Measurements from ENCODE around the gene ADGRV1.

DNA sequence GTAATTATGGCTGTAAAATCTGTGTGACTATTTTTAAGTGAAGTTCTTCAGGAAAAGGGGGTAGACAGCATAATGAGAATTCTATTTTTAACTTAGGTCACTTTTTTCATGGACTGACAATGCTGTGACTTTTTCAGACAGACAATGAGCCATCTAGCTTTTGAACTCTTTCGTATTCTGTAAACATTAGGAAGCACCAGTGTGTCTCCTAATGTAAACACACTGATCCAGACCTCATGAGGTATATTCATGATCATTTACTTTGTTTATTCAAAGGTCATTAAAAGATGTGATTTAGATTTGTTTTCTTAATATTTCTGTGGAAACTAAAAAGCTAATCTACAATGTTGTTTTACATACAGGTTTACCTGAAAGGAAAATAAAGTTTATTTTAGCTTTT, 352.6 kb downstream of the ADGRV1 start:
- TF ChIP-seq, protein P1, sequence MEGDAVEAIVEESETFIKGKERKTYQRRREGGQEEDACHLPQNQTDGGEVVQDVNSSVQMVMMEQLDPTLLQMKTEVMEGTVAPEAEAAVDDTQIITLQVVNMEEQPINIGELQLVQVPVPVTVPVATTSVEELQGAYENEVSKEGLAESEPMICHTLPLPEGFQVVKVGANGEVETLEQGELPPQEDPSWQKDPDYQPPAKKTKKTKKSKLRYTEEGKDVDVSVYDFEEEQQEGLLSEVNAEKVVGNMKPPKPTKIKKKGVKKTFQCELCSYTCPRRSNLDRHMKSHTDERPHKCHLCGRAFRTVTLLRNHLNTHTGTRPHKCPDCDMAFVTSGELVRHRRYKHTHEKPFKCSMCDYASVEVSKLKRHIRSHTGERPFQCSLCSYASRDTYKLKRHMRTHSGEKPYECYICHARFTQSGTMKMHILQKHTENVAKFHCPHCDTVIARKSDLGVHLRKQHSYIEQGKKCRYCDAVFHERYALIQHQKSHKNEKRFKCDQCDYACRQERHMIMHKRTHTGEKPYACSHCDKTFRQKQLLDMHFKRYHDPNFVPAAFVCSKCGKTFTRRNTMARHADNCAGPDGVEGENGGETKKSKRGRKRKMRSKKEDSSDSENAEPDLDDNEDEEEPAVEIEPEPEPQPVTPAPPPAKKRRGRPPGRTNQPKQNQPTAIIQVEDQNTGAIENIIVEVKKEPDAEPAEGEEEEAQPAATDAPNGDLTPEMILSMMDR (IDR thresholded peaks at IDR 0.05): no peak
- no peak for TF ChIP-seq POLR2A (IDR thresholded peaks at IDR 0.05)

All from thyroid gland (tissue), 4 donors.